Smooth muscle cell (in vitro differentiated cells): ENCODE measurements around the gene HLA-A. TPM values are rescaled to one million over a fixed set of nuclear protein-coding genes. Genes with fewer than 3 reads are reported as not detected.

ENCODE experiments used
- DNase-seq: peaks from one replicate; lab custom pipeline; 2025; ENCODE audit not compliant: unreplicated experiment; lab: John Stamatoyannopoulos, UW
- H2AFZ ChIP-seq: fragments of 200-600 bp; sonication (generic); 2 replicates; pipeline ENCODE4 v1.6.0; 2016; ENCODE audit warnings: antibody characterized with exemption, low read depth, mild to moderate bottlenecking
- H3F3A ChIP-seq: fragments of 200-600 bp; sonication (generic); 2 replicates; pipeline ENCODE4 v1.6.0; 2017; ENCODE audit warnings: antibody characterized with exemption, low read depth
- H3K27ac ChIP-seq: fragments of 200-600 bp; sonication (generic); 2 replicates; pipeline ENCODE4 v1.5.1; 2016; ENCODE audit warnings: low read depth, mild to moderate bottlenecking
- H3K27me3 ChIP-seq: fragments of 200-600 bp; sonication (generic); 2 replicates; pipeline ENCODE4 v1.6.1; 2016; ENCODE audit warnings: low read depth, mild to moderate bottlenecking
- H3K36me3 ChIP-seq: fragments of 200-600 bp; sonication (generic); 2 replicates; pipeline ENCODE4 v1.5.1; 2016; ENCODE audit warnings: low read depth
- H3K4me1 ChIP-seq: fragments of 200-600 bp; sonication (generic); 2 replicates; pipeline ENCODE4 v1.5.1; 2016; ENCODE audit warnings: low read depth
- H3K4me2 ChIP-seq: fragments of 200-600 bp; sonication (generic); 2 replicates; pipeline ENCODE4 v1.6.0; 2016; ENCODE audit warnings: mild to moderate bottlenecking
- H3K4me3 ChIP-seq: fragments of 200-600 bp; sonication (generic); 2 replicates; pipeline ENCODE4 v1.5.1; 2016; ENCODE audit warnings: mild to moderate bottlenecking
- H3K79me2 ChIP-seq: fragments of 200-600 bp; sonication (generic); 2 replicates; pipeline ENCODE4 v1.6.0; 2016; ENCODE audit warnings: low read depth, mild to moderate bottlenecking
- H3K9ac ChIP-seq: fragments of 200-600 bp; sonication (generic); 2 replicates; pipeline ENCODE4 v1.6.0; 2016; ENCODE audit warnings: low read depth
- H3K9me3 ChIP-seq: fragments of 200-600 bp; sonication (generic); replicated peaks from 2 replicates; pipeline ENCODE4 v1.5.1; 2016; ENCODE audit warnings: low read depth
- H4K20me1 ChIP-seq: fragments of 200-600 bp; sonication (generic); 2 replicates; pipeline ENCODE4 v1.6.0; 2016; ENCODE audit warnings: low read depth
- WGBS: methylation state at CpG from one replicate; pipeline ENCODE4 v1.1.7; 2016; ENCODE audit warnings: low lambda C conversion rate; 5-methylcytosine and 5-hydroxymethylcytosine counted together
- polyA plus RNA-seq: library from polyadenylated mRNA; unstranded; fragments of >200 nt; fragmentation: Nextera tagmentation; extraction: Ambion mirVana; gene quantifications from 2 replicates; pipeline ENCODE4 v1.2.1, GENCODE V29; 2016
- total RNA-seq: library from RNA; depleted of rRNA; stranded (reverse); fragments of >200 nt; gene quantifications from 2 replicates; pipeline ENCODE4 v1.2.3, GENCODE V29; 2014
- TF ChIP-seq, protein P1 (sequence below): fragments of 200-600 bp; sonication (generic); IDR thresholded peaks from 2 replicates; pipeline ENCODE4 v1.5.1; 2017; ENCODE audit warnings: borderline replicate concordance, mild to moderate bottlenecking, antibody characterized with exemption; ENCODE audit not compliant: insufficient read depth, poor library complexity, severe bottlenecking

Gene HLA-A
- total and polyA plus RNA-seq, 2 experiments from 2014 or later = 287 to 558 TPM

- Histone ChIP-seq H3K79me2 (no peaks in the 10 kb centered on the region), H2AFZ (no peak overlapping the region), H3K27ac (no peak overlapping the region), H3F3A (no peaks in the 10 kb centered on the region), H3K36me3 (no peaks in the 10 kb centered on the region), H3K4me1 (no peaks in the 10 kb centered on the region), H3K27me3 (peaks cover 4% of the 10 kb centered on the region), H3K4me3 (no peak overlapping the region), H4K20me1 (no peaks in the 10 kb centered on the region), H3K4me2 (no peak overlapping the region), H3K9ac (no peak overlapping the region), H3K9me3 (no peaks in the 10 kb centered on the region)
- TF ChIP-seq, protein P1, sequence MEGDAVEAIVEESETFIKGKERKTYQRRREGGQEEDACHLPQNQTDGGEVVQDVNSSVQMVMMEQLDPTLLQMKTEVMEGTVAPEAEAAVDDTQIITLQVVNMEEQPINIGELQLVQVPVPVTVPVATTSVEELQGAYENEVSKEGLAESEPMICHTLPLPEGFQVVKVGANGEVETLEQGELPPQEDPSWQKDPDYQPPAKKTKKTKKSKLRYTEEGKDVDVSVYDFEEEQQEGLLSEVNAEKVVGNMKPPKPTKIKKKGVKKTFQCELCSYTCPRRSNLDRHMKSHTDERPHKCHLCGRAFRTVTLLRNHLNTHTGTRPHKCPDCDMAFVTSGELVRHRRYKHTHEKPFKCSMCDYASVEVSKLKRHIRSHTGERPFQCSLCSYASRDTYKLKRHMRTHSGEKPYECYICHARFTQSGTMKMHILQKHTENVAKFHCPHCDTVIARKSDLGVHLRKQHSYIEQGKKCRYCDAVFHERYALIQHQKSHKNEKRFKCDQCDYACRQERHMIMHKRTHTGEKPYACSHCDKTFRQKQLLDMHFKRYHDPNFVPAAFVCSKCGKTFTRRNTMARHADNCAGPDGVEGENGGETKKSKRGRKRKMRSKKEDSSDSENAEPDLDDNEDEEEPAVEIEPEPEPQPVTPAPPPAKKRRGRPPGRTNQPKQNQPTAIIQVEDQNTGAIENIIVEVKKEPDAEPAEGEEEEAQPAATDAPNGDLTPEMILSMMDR = no peak
- no peak for DNase-seq
- WGBS = 93% methylated on average over 2 of the region's 2 CpGs
These were observed 42.7 kb downstream of the HLA-A start for GRCh38 chr6:29984992-29985391.

DNA sequence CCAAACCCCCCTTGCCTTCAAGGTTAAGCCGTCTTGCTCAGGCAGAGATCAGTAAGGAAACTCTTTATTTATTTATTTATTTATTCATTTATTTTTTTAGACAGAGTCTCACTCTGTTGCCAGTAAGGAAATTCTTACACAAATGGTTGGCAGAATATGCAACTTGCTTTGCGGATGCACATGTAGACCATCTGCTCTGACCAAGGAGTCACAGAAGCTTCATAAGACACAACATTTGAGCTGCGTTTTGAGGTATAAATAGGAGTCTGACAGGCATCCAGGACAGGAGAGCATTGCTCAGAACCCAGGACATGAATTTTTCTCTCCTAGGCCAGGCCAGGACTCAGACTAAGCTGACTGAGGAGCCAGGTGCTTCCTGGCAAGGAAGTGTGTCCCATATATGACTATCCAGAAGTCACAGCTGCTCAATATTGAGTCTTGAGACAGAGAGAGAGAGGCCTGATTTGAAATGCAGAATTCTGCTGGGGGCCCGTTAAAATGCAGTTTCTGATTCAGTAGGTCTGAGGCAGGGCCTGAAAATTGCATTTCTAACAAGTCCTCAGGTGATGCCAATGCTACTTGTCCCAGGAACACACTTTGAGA lies 43.9 kb downstream of the HLA-A start:
- Histone ChIP-seq H2AFZ (no peak overlapping the region), H3K4me2 (no peak overlapping the region), H3K79me2 (no peaks in the 10 kb centered on the region), H3K27ac (no peak overlapping the region), H3K27me3 (peaks cover 17% of the 10 kb centered on the region), H3K9me3 (no peaks in the 10 kb centered on the region), H3F3A (no peaks in the 10 kb centered on the region), H3K4me3 (no peak overlapping the region), H3K9ac (no peak overlapping the region), H3K4me1 (no peaks in the 10 kb centered on the region), H4K20me1 (no peaks in the 10 kb centered on the region), H3K36me3 (no peaks in the 10 kb centered on the region)
- TF ChIP-seq, protein P1 = no peak
- no peak for DNase-seq
- 92% methylated on average over 4 of the region's 4 CpGs for WGBS

DNA sequence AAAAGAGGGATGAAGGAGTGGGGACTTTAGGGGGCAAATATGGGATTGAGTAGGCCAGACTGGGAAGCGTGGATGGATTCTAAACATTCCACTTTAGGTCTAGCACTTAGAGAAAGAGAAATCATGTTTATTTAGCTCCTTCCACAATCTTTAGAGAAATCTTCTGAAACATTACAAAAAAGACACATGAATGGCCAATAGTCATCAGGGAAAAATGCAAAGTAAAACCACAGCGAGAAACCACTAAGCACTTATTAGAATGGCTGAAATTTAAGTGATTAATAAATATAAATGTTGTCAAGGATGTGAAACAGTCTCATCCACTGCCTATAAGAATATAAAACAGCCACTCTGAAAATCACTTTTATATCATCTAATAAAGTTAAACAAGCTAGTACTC lies 46.9 kb downstream of the HLA-A start:
- Histone ChIP-seq H3K36me3 (no peaks in the 10 kb centered on the region), H3K9ac (no peak overlapping the region), H3K4me2 (no peak overlapping the region), H3K27me3 (peaks cover 40% of the 10 kb centered on the region), H3F3A (no peaks in the 10 kb centered on the region), H3K4me1 (no peaks in the 10 kb centered on the region), H3K79me2 (no peaks in the 10 kb centered on the region), H4K20me1 (no peaks in the 10 kb centered on the region), H3K9me3 (no peaks in the 10 kb centered on the region), H2AFZ (no peak overlapping the region), H3K4me3 (no peak overlapping the region), H3K27ac (no peak overlapping the region)
- 64% methylated on average over 2 of the region's 2 CpGs for WGBS
- DNase-seq = no peak
- TF ChIP-seq, protein P1 = no peak

GRCh38 chr6:29990931-29991330 lies 48.6 kb downstream of the HLA-A start:
- Histone ChIP-seq H3K27ac (no peak overlapping the region), H2AFZ (no peak overlapping the region), H3K36me3 (no peaks in the 10 kb centered on the region), H3F3A (no peaks in the 10 kb centered on the region), H3K4me2 (no peak overlapping the region), H3K79me2 (no peaks in the 10 kb centered on the region), H4K20me1 (no peaks in the 10 kb centered on the region), H3K4me3 (no peak overlapping the region), H3K27me3 (peaks cover 40% of the 10 kb centered on the region), H3K4me1 (no peaks in the 10 kb centered on the region), H3K9me3 (no peaks in the 10 kb centered on the region), H3K9ac (no peak overlapping the region)
- DNase-seq = no peak
- TF ChIP-seq, protein P1 = no peak
